HT-29 (cell line): ENCODE results near the gene CITED4. TPM values are rescaled to one million over a fixed set of nuclear protein-coding genes. Genes with fewer than 3 reads are reported as not detected.
"Not testable (repeated sequence)": the region's sequence is repeated elsewhere in the genome, so short reads cannot be mapped to it uniquely, and the experiment has no call there.

Experiments used
- DNase-seq: peaks from one replicate; pipeline ENCODE4 v3.0.0-alpha.2; 2015; ENCODE audit warnings: low spot score
- total RNA-seq: library from RNA; depleted of rRNA; stranded (reverse); fragments of >200 nt; shearing (Covaris generic); gene quantifications from 2 replicates; pipeline ENCODE4 v1.2.3, GENCODE V29; 2014; rRNA removed

CITED4 gene
- total RNA-seq = 3.1 and 6.4 TPM in 2 replicates

- peak; percentile 98 for DNase-seq
These were observed at the start of gene CITED4 for GRCh38 chr1:40862008-40862863. Gene CITED4 (minus strand): TSS chr1:40862363. CDS start chr1:40862127, 236 bp downstream.

GRCh38 chr1:40911105-40911504, 48.9 kb upstream of the CITED4 start:
- DNase-seq = no peak

GRCh38 chr1:40909281-40909680, 47.1 kb upstream of the CITED4 start:
- DNase-seq = no peak

GRCh38 chr1:40908350-40908749, 46.2 kb upstream of the CITED4 start:
- no peak for DNase-seq

- DNase-seq = no peak
These were observed 45.7 kb upstream of the CITED4 start for GRCh38 chr1:40907899-40908298.

- DNase-seq = no peak
These were observed 44.7 kb upstream of the CITED4 start for GRCh38 chr1:40906781-40907400.

GRCh38 chr1:40905061-40905460, 42.9 kb upstream of the CITED4 start:
- DNase-seq = no peak

GRCh38 chr1:40903106-40903505, 40.9 kb upstream of the CITED4 start:
- no peak for DNase-seq

GRCh38 chr1:40901886-40902852, 40.0 kb upstream of the CITED4 start:
- peak; percentile 49 for DNase-seq

GRCh38 chr1:40899230-40899870, 37.2 kb upstream of the CITED4 start:
- peak; percentile 92 for DNase-seq

- DNase-seq = peak; percentile 62
These were observed 36.3 kb upstream of the CITED4 start for GRCh38 chr1:40898431-40898901.

- peak; percentile 20 for DNase-seq
These were observed 35.4 kb upstream of the CITED4 start for GRCh38 chr1:40897513-40897912.

GRCh38 chr1:40896482-40896881, 34.3 kb upstream of the CITED4 start:
- no peak for DNase-seq

GRCh38 chr1:40895601-40896000, 33.4 kb upstream of the CITED4 start:
- no peak for DNase-seq

GRCh38 chr1:40894858-40895257, 32.7 kb upstream of the CITED4 start:
- DNase-seq = not testable (repeated sequence)

- DNase-seq = no peak
These were observed 32.3 kb upstream of the CITED4 start for GRCh38 chr1:40894455-40894854.

GRCh38 chr1:40893946-40894345, 31.8 kb upstream of the CITED4 start:
- DNase-seq = no peak

GRCh38 chr1:40892354-40892753, 30.2 kb upstream of the CITED4 start:
- no peak for DNase-seq

- DNase-seq = no peak
These were observed 28.6 kb upstream of the CITED4 start for GRCh38 chr1:40890771-40891170.

- DNase-seq = no peak
These were observed 25.5 kb upstream of the CITED4 start for GRCh38 chr1:40887652-40888051.

- no peak for DNase-seq
These were observed 24.8 kb upstream of the CITED4 start for GRCh38 chr1:40887012-40887378.
